ENCODE measurements around the gene GEN1. TPM values are rescaled to one million over a fixed set of nuclear protein-coding genes. Genes with fewer than 3 reads are reported as not detected.
"Not testable (repeated sequence)": the region's sequence is repeated elsewhere in the genome, so short reads cannot be mapped to it uniquely, and the experiment has no call there.

GEN1 gene
- total RNA-seq, 1 experiment from 2014 or later, result 11.0 TPM

GRCh38 chr2:17822445-17823117, 68.6 kb downstream of the GEN1 start:
- no peak for DNase-seq (ENCODE audit: low read depth)

GRCh38 chr2:17823646-17824045, 69.7 kb downstream of the GEN1 start:
- not testable (repeated sequence) for DNase-seq (ENCODE audit: low read depth)

GRCh38 chr2:17827316-17827715, 73.4 kb downstream of the GEN1 start:
- no peak for DNase-seq (ENCODE audit: low read depth)

GRCh38 chr2:17827785-17828184, 73.8 kb downstream of the GEN1 start:
- DNase-seq (ENCODE audit: low read depth), result no peak

GRCh38 chr2:17830053-17831034, 76.4 kb downstream of the GEN1 start:
- peak; percentile 84 for DNase-seq (ENCODE audit: low read depth)

- no peak for DNase-seq (ENCODE audit: low read depth)
Observed at GRCh38 chr2:17835516-17835915, 81.6 kb downstream of the GEN1 start.

Other genes with a start within 250 kb of the GEN1 start
- not detected in 2 replicates for gene RAD51AP2, start 235.7 kb upstream of the GEN1 start, total RNA-seq (2014; rRNA removed; shearing (Covaris generic))
- gene VSNL1, start 213.4 kb upstream of the GEN1 start, total RNA-seq (2014; rRNA removed; shearing (Covaris generic)), result not detected in 2 replicates
- gene SMC6, start 328 bp upstream of the GEN1 start, total RNA-seq (2014; rRNA removed; shearing (Covaris generic)), result 18.0 and 19.6 TPM in 2 replicates
- gene MSGN1, start 62.3 kb downstream of the GEN1 start, total RNA-seq (2014; rRNA removed; shearing (Covaris generic)), result not detected in 2 replicates
- gene KCNS3, start 124.5 kb downstream of the GEN1 start, total RNA-seq (2014; rRNA removed; shearing (Covaris generic)), result 8.8 and 9.9 TPM in 2 replicates